HFF-Myc (cell line): Measurements from ENCODE around the gene KCNJ5.

Experiments used
- DNase-seq: peaks from one replicate; pipeline ENCODE4 v3.0.0-alpha.2; 2011; ENCODE audit warnings: low read depth; ENCODE audit errors: extremely low read depth
- H3K4me3 ChIP-seq: replicated peaks from 2 replicates; pipeline ENCODE4 v1.5.1; 2011; ENCODE audit warnings: low read depth, mild to moderate bottlenecking, control low read depth, low read length
- CTCF ChIP-seq: IDR thresholded peaks from 2 replicates; pipeline ENCODE4 v1.5.1; 2012; ENCODE audit warnings: mild to moderate bottlenecking, low read depth, low read length, control low read depth; ENCODE audit errors: missing control alignments

The KCNJ5 gene

GRCh38 chr11:128893578-128894285 is 2.6 kb downstream of the KCNJ5 start:
- no peak for TF ChIP-seq CTCF
- DNase-seq: no peak
- H3K4me3 ChIP-seq: no peak overlapping the region

- no peak overlapping the region for H3K4me3 ChIP-seq
- no peak for DNase-seq
- no peak for TF ChIP-seq CTCF
Observed at GRCh38 chr11:128894286-128894681, 3.1 kb downstream of the KCNJ5 start.

GRCh38 chr11:128894685-128895084 is 3.5 kb downstream of the KCNJ5 start:
- no peak overlapping the region for H3K4me3 ChIP-seq
- TF ChIP-seq CTCF: no peak
- DNase-seq: no peak

GRCh38 chr11:128895526-128895925 is 4.4 kb downstream of the KCNJ5 start:
- H3K4me3 ChIP-seq: no peak overlapping the region
- no peak for DNase-seq
- TF ChIP-seq CTCF: no peak

- DNase-seq: no peak
- TF ChIP-seq CTCF: no peak
- no peak overlapping the region for H3K4me3 ChIP-seq
Observed at GRCh38 chr11:128896356-128896755, 5.2 kb downstream of the KCNJ5 start.

- no peak for DNase-seq
- H3K4me3 ChIP-seq: no peak overlapping the region
- no peak for TF ChIP-seq CTCF
Observed at GRCh38 chr11:128897826-128898225, 6.7 kb downstream of the KCNJ5 start.
